Tibial nerve (tissue), 4 donors: ENCODE measurements around the gene ITPRIPL2. TPM values are rescaled to one million over a fixed set of nuclear protein-coding genes. Genes with fewer than 3 reads are reported as not detected.

ENCODE experiments used
- DNase-seq, 2 donors: peaks; one replicate each; pipeline ENCODE4 v3.0.0-alpha.2; 2019; ENCODE audit warnings: low spot score in 2 of 2
- H3K27ac ChIP-seq, 4 donors: fragments of 200-600 bp; sonication (generic) in 3 of 4; one replicate each; pipeline ENCODE4 v1.5.1; 2017 to 2019; ENCODE audit warnings: mild to moderate bottlenecking in 1 of 4
- H3K27me3 ChIP-seq, 2 donors: fragments of 200-600 bp; sonication (generic) in 1 of 2; one replicate each; pipeline versions ENCODE4 v1.5.1 to v1.6.0; 2017 to 2019
- H3K36me3 ChIP-seq, 3 donors: fragments of 200-600 bp; sonication (generic); one replicate each; pipeline ENCODE4 v1.5.1; 2018 to 2019
- H3K4me1 ChIP-seq, 4 donors: fragments of 200-600 bp; sonication (generic) in 3 of 4; one replicate each; pipeline ENCODE4 v1.5.1; 2017 to 2019
- H3K4me3 ChIP-seq, 4 donors: fragments of 200-600 bp; sonication (generic) in 3 of 4; one replicate each; pipeline ENCODE4 v1.5.1; 2017 to 2019; ENCODE audit warnings: mild to moderate bottlenecking in 1 of 4, moderate library complexity in 1 of 4
- H3K9me3 ChIP-seq, 4 donors: fragments of 200-600 bp; sonication (generic) in 3 of 4; one replicate each; pipeline ENCODE4 v1.5.1; 2017 to 2019
- CTCF ChIP-seq, 5 experiments: fragments of 200-600 bp in 3 of 5; fragments of 450-650 bp in 2 of 5; sonication (generic) in 3 of 5; IDR thresholded peaks; one replicate each; pipeline ENCODE4 v1.5.1; 2016 to 2019; ENCODE audit warnings: antibody characterized with exemption in 5 of 5, mild to moderate bottlenecking in 3 of 5, moderate library complexity in 2 of 5
- EP300 ChIP-seq, 2 donors: sonication (generic); formaldehyde crosslinking; IDR thresholded peaks; one replicate each; pipeline ENCODE4 v1.6.1; 2017; ENCODE audit warnings: antibody characterized with exemption in 2 of 2, mild to moderate bottlenecking in 1 of 2
- POLR2A ChIP-seq, 2 donors: fragments of 450-650 bp; IDR thresholded peaks; one replicate each; pipeline ENCODE4 v1.6.1; 2017; ENCODE audit warnings: antibody characterized with exemption in 2 of 2, mild to moderate bottlenecking in 2 of 2, moderate library complexity in 2 of 2
- WGBS, 2 donors: methylation state at CpG; one replicate each; pipeline ENCODE4 v1.1.5; 2018; 5-methylcytosine and 5-hydroxymethylcytosine counted together
- total RNA-seq, 4 donors: library from RNA; depleted of rRNA; stranded (reverse); fragments of >200 nt; gene quantifications; one replicate each; pipeline ENCODE4 v1.1.0, GENCODE V29; 2016

ITPRIPL2 gene
- total RNA-seq, 4 donors from 2014 or later: 51.3 to 68.7 (median 59.6) TPM

GRCh38 chr16:19115148-19116021, 1.6 kb downstream of the ITPRIPL2 start:
- peak overlapping the region; percentile 59 to 88 (median 71) for H3K4me3 ChIP-seq
- no peaks in the 10 kb centered on the region for H3K9me3 ChIP-seq
- no peak for DNase-seq
- peaks cover 0 to 16% (median 0%) of the 10 kb centered on the region in 3 donors for H3K36me3 ChIP-seq
- H3K4me1 ChIP-seq: peaks cover 0 to 72% (median 54%) of the 10 kb centered on the region in 4 donors
- WGBS, 2 donors: 80 to 82% methylated on average over 39 to 46 of the region's 50 CpGs
- TF ChIP-seq POLR2A (IDR thresholded peaks at IDR 0.05) (no peak), CTCF (IDR thresholded peaks at IDR 0.05) (peak in 1 of 5 experiments; percentile 46)
- peak overlapping the region; percentile 85 to 96 (median 93) for H3K27ac ChIP-seq
- H3K27me3 ChIP-seq: no peaks in the 10 kb centered on the region

GRCh38 chr16:19116711-19117449, 3.1 kb downstream of the ITPRIPL2 start:
- 55 to 60% methylated on average over 6 of the region's 6 CpGs for WGBS, 2 donors
- Histone ChIP-seq H3K36me3 (peaks cover 0 to 23% (median 0%) of the 10 kb centered on the region in 3 donors), H3K4me1 (peaks cover 0 to 81% (median 54%) of the 10 kb centered on the region in 4 donors), H3K9me3 (no peaks in the 10 kb centered on the region), H3K27me3 (no peaks in the 10 kb centered on the region), H3K27ac (peak overlapping the region in 3 of 4 donors; percentile 71 to 95 (median 93)), H3K4me3 (peak overlapping the region in 1 of 4 donors; percentile 6)
- no peak for DNase-seq
- no peak for TF ChIP-seq CTCF (IDR thresholded peaks at IDR 0.05)
- no peak for TF ChIP-seq EP300 (IDR thresholded peaks at IDR 0.05)
- no peak for TF ChIP-seq POLR2A (IDR thresholded peaks at IDR 0.05)

DNA sequence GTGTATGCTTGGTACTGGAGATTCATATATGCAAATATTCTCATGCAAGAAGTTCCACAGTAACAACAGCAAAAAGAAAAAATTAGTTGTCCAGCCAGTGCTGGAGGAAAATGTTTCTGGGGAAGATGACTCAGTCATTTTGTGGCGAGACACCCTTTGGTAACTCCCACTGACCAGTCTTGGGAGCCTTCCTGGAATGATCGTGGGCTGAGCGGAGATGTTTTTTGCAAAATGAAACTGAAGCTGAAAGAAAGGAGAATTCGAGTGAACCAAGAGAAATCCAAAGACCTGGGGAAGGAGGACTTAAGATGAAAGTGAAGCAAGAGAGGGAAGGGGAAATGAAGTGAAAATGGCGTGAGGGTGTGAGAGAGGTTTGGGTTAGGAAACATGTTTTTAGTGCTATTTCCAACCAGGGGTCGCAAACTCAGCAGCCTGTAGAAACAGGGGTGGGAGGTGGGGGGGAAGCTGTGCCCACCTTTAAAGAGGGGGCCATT, 5.2 kb downstream of the ITPRIPL2 start:
- Histone ChIP-seq H3K4me1 (peaks cover 0 to 66% (median 51%) of the 10 kb centered on the region in 4 donors), H3K4me3 (peak overlapping the region in 3 of 4 donors; percentile 22 to 48 (median 40)), H3K9me3 (no peaks in the 10 kb centered on the region), H3K36me3 (peaks cover 0 to 25% (median 0%) of the 10 kb centered on the region in 3 donors), H3K27ac (peak overlapping the region; percentile 33 to 95 (median 82)), H3K27me3 (no peaks in the 10 kb centered on the region)
- WGBS, 2 donors: 10 to 13% methylated on average over 6 of the region's 6 CpGs
- TF ChIP-seq EP300 (IDR thresholded peaks at IDR 0.05) (peak in 1 of 2 donors; percentile 69), CTCF (IDR thresholded peaks at IDR 0.05) (no peak)
- peak in 1 of 2 donors; percentile 57 for DNase-seq

DNA sequence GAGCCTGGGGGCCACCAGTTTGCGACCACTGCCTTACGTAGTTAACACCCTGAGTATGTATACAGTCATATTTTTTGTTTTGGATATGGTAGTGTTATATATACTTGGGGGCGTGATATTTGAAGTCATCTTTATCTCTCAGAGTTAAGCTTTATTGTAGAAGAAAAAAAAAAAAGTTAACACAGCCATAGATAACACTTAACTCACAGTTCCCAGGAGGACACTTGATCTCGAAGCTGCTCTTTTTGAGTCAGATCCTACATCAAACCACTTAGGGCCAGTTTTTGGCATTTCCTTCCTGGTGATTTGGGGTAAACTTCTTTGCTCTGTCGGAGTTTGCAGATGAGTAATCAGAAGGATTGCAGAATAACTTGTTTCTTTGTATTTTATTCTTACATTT, 5.8 kb downstream of the ITPRIPL2 start:
- TF ChIP-seq EP300 (IDR thresholded peaks at IDR 0.05) (no peak), CTCF (IDR thresholded peaks at IDR 0.05) (no peak), POLR2A (IDR thresholded peaks at IDR 0.05) (no peak)
- no peaks in the 10 kb centered on the region for H3K27me3 ChIP-seq
- peak overlapping the region; percentile 16 to 95 (median 82) for H3K27ac ChIP-seq
- no peaks in the 10 kb centered on the region for H3K9me3 ChIP-seq
- peaks cover 0 to 25% (median 0%) of the 10 kb centered on the region in 3 donors for H3K36me3 ChIP-seq
- DNase-seq: peak in 1 of 2 donors; percentile 14
- peaks cover 0 to 66% (median 51%) of the 10 kb centered on the region in 4 donors for H3K4me1 ChIP-seq
- H3K4me3 ChIP-seq: peak overlapping the region in 2 of 4 donors; percentile 40 to 48
- WGBS, 2 donors: 43 to 47% methylated on average over 5 of the region's 5 CpGs
